K562 (cell line): ENCODE measurements around the gene SEC16A. TPM values are rescaled to one million over a fixed set of nuclear protein-coding genes. Genes with fewer than 3 reads are reported as not detected.

Experiments
- AFF1 ChIP-seq, 2 experiments: fragments of 450-650 bp; IDR thresholded peaks; 2 replicates each; pipeline ENCODE4 v1.6.1; 2018; ENCODE audit warnings: mild to moderate bottlenecking in 2 of 2, low read depth in 1 of 2; ENCODE audit not compliant: partially characterized antibody in 2 of 2
- BRD4 ChIP-seq: fragments of 200-600 bp; sonication (generic); IDR thresholded peaks from 2 replicates; pipeline ENCODE4 v1.6.1; 2017; ENCODE audit warnings: inconsistent platforms
- E2F6 ChIP-seq, 2 experiments: IDR thresholded peaks; 2 replicates each; pipeline ENCODE4 v1.6.1; 2011; ENCODE audit warnings: borderline replicate concordance in 1 of 2, control low read depth in 1 of 2, low read depth in 1 of 2, low read length in 1 of 2, mild to moderate bottlenecking in 1 of 2, mixed read lengths in 1 of 2, moderate library complexity in 1 of 2; ENCODE audit not compliant: insufficient read depth in 1 of 2, insufficient read length in 1 of 2, poor library complexity in 1 of 2, severe bottlenecking in 1 of 2; ENCODE audit errors: extremely low read depth in 1 of 2
- EP300 ChIP-seq: IDR thresholded peaks from 2 replicates; pipeline ENCODE4 v1.6.1; 2012; ENCODE audit warnings: low read length, improper control_type of control experiment
- HMGN3 ChIP-seq: IDR thresholded peaks from 2 replicates; pipeline ENCODE4 v1.6.1; 2011; ENCODE audit warnings: borderline replicate concordance, low read depth, mild to moderate bottlenecking, mixed read lengths, low read length; ENCODE audit not compliant: insufficient read length; ENCODE audit errors: extremely low read depth
- HMGXB4 ChIP-seq: sonication (generic); formaldehyde crosslinking; IDR thresholded peaks from 2 replicates; pipeline ENCODE4 v1.8.1; 2023; ENCODE audit warnings: mild to moderate bottlenecking, missing genetic modification reagents
- KLF1 ChIP-seq: fragments of 450-650 bp; IDR thresholded peaks from 2 replicates; pipeline ENCODE4 v1.6.1; 2016; ENCODE audit warnings: missing genetic modification characterization, missing compliant biosample characterization
- ZC3H8 ChIP-seq: fragments of 450-650 bp; IDR thresholded peaks from 2 replicates; pipeline ENCODE4 v1.6.1; 2017
- polyA plus RNA-seq, 8 experiments: library from polyadenylated mRNA; depleted of rRNA in 4 of 8; stranded (reverse) in 5 of 8; unstranded in 3 of 8; fragments of >200 nt; fragmentation: Nextera tagmentation in 2 of 8; fragmentation: Illumina TruSeq in 1 of 8; extraction: Ambion mirVana in 2 of 8; extraction: Trizol in 1 of 8; gene quantifications; 2 replicates each; pipeline versions ENCODE4 v1.2.1 to v1.2.3, GENCODE V29; 2011 to 2014; ENCODE audit warnings: inconsistent platforms in 1 of 8, missing spikeins in 1 of 8
- total RNA-seq, 7 experiments: library from RNA; depleted of rRNA in 6 of 7; stranded (reverse); fragments of >200 nt in 6 of 7; fragmentation: Illumina TruSeq in 2 of 7; extraction: Trizol in 2 of 7; gene quantifications; 2 replicates each; pipeline versions ENCODE4 v1.2.1 to v1.2.3, GENCODE V29; 2011 to 2021; ENCODE audit warnings: low replicate concordance in 1 of 7
- TF ChIP-seq, protein P1 (sequence below): sonication (generic); formaldehyde crosslinking; IDR thresholded peaks from 2 replicates; pipeline ENCODE4 v1.8.1; 2023; ENCODE audit warnings: missing genetic modification reagents, mild to moderate bottlenecking, borderline replicate concordance

Gene SEC16A
- total and polyA plus RNA-seq, 9 of the 15 experiments (the other 6 are each of a cell fraction or from before 2014, with no cell fraction given) = 8.3 to 62.8 (median 14.0) TPM

- peak; percentile 82 for TF ChIP-seq HMGN3
- TF ChIP-seq EP300 = 0 out of 2 replicates have a peak, but pooled peaks have one; percentile 4
- TF ChIP-seq, protein P1, sequence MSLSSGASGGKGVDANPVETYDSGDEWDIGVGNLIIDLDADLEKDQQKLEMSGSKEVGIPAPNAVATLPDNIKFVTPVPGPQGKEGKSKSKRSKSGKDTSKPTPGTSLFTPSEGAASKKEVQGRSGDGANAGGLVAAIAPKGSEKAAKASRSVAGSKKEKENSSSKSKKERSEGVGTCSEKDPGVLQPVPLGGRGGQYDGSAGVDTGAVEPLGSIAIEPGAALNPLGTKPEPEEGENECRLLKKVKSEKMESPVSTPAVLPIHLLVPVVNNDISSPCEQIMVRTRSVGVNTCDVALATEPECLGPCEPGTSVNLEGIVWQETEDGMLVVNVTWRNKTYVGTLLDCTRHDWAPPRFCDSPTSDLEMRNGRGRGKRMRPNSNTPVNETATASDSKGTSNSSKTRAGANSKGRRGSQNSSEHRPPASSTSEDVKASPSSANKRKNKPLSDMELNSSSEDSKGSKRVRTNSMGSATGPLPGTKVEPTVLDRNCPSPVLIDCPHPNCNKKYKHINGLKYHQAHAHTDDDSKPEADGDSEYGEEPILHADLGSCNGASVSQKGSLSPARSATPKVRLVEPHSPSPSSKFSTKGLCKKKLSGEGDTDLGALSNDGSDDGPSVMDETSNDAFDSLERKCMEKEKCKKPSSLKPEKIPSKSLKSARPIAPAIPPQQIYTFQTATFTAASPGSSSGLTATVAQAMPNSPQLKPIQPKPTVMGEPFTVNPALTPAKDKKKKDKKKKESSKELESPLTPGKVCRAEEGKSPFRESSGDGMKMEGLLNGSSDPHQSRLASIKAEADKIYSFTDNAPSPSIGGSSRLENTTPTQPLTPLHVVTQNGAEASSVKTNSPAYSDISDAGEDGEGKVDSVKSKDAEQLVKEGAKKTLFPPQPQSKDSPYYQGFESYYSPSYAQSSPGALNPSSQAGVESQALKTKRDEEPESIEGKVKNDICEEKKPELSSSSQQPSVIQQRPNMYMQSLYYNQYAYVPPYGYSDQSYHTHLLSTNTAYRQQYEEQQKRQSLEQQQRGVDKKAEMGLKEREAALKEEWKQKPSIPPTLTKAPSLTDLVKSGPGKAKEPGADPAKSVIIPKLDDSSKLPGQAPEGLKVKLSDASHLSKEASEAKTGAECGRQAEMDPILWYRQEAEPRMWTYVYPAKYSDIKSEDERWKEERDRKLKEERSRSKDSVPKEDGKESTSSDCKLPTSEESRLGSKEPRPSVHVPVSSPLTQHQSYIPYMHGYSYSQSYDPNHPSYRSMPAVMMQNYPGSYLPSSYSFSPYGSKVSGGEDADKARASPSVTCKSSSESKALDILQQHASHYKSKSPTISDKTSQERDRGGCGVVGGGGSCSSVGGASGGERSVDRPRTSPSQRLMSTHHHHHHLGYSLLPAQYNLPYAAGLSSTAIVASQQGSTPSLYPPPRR (CRISPR knock-in tag) = 0 out of 2 replicates have a peak, but pooled peaks have one; percentile 26
- no peak for TF ChIP-seq ZC3H8
- TF ChIP-seq AFF1 (IDR thresholded peaks at IDR 0.05; ENCODE audit: low read depth in 1 of 2, partially characterized antibody in 2 of 2) = peak in 1 of 2 experiments; percentile 81
- 0 out of 2 replicates have a peak, but pooled peaks have one; percentile 55 for TF ChIP-seq BRD4
- TF ChIP-seq E2F6 (IDR thresholded peaks at IDR 0.05; ENCODE audit: borderline replicate concordance in 1 of 2, extremely low read depth in 1 of 2, insufficient read depth in 1 of 2, insufficient read length in 1 of 2, low read depth in 1 of 2, low read length in 1 of 2, poor library complexity in 1 of 2, severe bottlenecking in 1 of 2) = peak in 1 of 2 experiments; percentile 65
- no peak for TF ChIP-seq KLF1 (tag)
- peak; percentile 82; the same call in 1 of the 2 replicates for TF ChIP-seq HMGXB4 (CRISPR knock-in tag)
Measured at GRCh38 chr9:136400038-136400834, 82.6 kb downstream of the SEC16A start, which contains the start of gene SNAPC4 (continued).
